Endothelial cell of umbilical vein (primary cell): ENCODE data around the gene DHX35. TPM values are rescaled to one million over a fixed set of nuclear protein-coding genes. Genes with fewer than 3 reads are reported as not detected.

Experiments
- BruUV-seq: library from RNA; stranded (reverse); fragments of 400-500 nt; replicated peaks from 2 replicates; lab custom pipeline; 2021; lab: Mats Ljungman, UMichigan
- CTCF ChIA-PET: fragments of 300-600, 350-600 bp; sonication (Branson Sonifier 250); formaldehyde crosslinking; loops from one replicate; lab custom pipeline; 2021; ENCODE audit warnings: antibody characterized with exemption, inconsistent platforms; lab: Charles Lee
- POLR2A ChIA-PET: fragments of 300-600, 350-600 bp; sonication (Branson Sonifier 250); formaldehyde crosslinking; loops from one replicate; lab custom pipeline; 2021; ENCODE audit warnings: antibody characterized with exemption, inconsistent platforms; lab: Charles Lee
- DNase-seq: peaks from one replicate; pipeline ENCODE4 v3.0.0-alpha.2; 2011; ENCODE audit warnings: low read depth, low spot score
- FAIRE-seq: peaks from 2 replicates; lab custom pipeline; 2011; peaks lifted over from hg19 to GRCh38; lab: Jason Lieb, UNC
- H2AFZ ChIP-seq: 2 replicates; pipeline ENCODE4 v1.6.0; 2012; ENCODE audit warnings: low read depth, low read length, control low read depth, inconsistent platforms
- H3K27ac ChIP-seq: 2 replicates; pipeline ENCODE4 v1.5.1; 2011; ENCODE audit warnings: low read depth, mild to moderate bottlenecking, control low read depth, low read length, moderate library complexity; ENCODE audit not compliant: insufficient read depth
- H3K27me3 ChIP-seq, 2 experiments: 2 replicates each; pipeline versions ENCODE4 v1.6.0 to v1.6.1; 2011; ENCODE audit warnings: low read length in 2 of 2, mixed read lengths in 1 of 2; ENCODE audit not compliant: control insufficient read depth in 2 of 2, insufficient read depth in 2 of 2
- H3K36me3 ChIP-seq, 2 experiments: 2 replicates in 1 of 2; 3 replicates in 1 of 2; pipeline ENCODE4 v1.5.1; 2011; ENCODE audit warnings: low read length in 2 of 2, mild to moderate bottlenecking in 1 of 2, moderate library complexity in 1 of 2; ENCODE audit not compliant: control insufficient read depth in 2 of 2, insufficient read depth in 2 of 2; ENCODE audit errors: extremely low read depth in 1 of 2
- H3K4me1 ChIP-seq: 3 replicates; pipeline ENCODE4 v1.5.1; 2011; ENCODE audit warnings: mild to moderate bottlenecking, low read length; ENCODE audit not compliant: control insufficient read depth, insufficient read depth; ENCODE audit errors: extremely low read depth
- H3K4me2 ChIP-seq: 2 replicates; pipeline ENCODE4 v1.6.1; 2011; ENCODE audit warnings: low read length, control low read depth, mixed read lengths; ENCODE audit not compliant: insufficient read depth
- H3K4me3 ChIP-seq, 3 experiments: fragments of 200-600 bp in 1 of 3; sonication (generic), shearing (Covaris generic) in 1 of 3; replicated peaks in 1 of 3; 2 replicates each; pipeline ENCODE4 v1.5.1; 2011 to 2016; ENCODE audit warnings: control low read depth in 3 of 3, low read length in 3 of 3, mild to moderate bottlenecking in 2 of 3, inconsistent platforms in 1 of 3, low read depth in 1 of 3, moderate library complexity in 1 of 3; ENCODE audit not compliant: insufficient read depth in 1 of 3
- H3K79me2 ChIP-seq: 2 replicates; pipeline ENCODE4 v1.6.0; 2012; ENCODE audit warnings: low read length, inconsistent platforms; ENCODE audit not compliant: control insufficient read depth, insufficient read depth
- H3K9ac ChIP-seq: replicated peaks from 2 replicates; pipeline ENCODE3; 2011; ENCODE audit warnings: low read length, control low read depth; ENCODE audit not compliant: insufficient read depth; ENCODE audit errors: extremely low read depth
- H3K9me1 ChIP-seq: replicated peaks from 3 replicates; pipeline ENCODE4 v1.6.0; 2011; ENCODE audit warnings: mild to moderate bottlenecking, low read length; ENCODE audit not compliant: control insufficient read depth, insufficient read depth; ENCODE audit errors: extremely low read depth
- H3K9me3 ChIP-seq: replicated peaks from 2 replicates; pipeline ENCODE4 v1.5.1; 2012; ENCODE audit warnings: low read length, inconsistent platforms; ENCODE audit not compliant: control insufficient read depth, insufficient read depth
- H4K20me1 ChIP-seq: replicated peaks from 2 replicates; pipeline ENCODE3; 2011; ENCODE audit warnings: mild to moderate bottlenecking, low read length; ENCODE audit not compliant: control insufficient read depth, insufficient read depth; ENCODE audit errors: extremely low read depth
- CTCF ChIP-seq, 2 donors: IDR thresholded peaks; 1 replicate in 1 of 2; 2 replicates in 1 of 2; pipeline ENCODE4 v1.5.1; 2011; ENCODE audit warnings: low read length in 2 of 2, mild to moderate bottlenecking in 2 of 2, moderate library complexity in 2 of 2, control low read depth in 1 of 2, inconsistent platforms in 1 of 2, low read depth in 1 of 2; ENCODE audit not compliant: insufficient read depth in 1 of 2; ENCODE audit errors: extremely low read depth in 1 of 2
- EZH2 ChIP-seq: IDR thresholded peaks from 2 replicates; pipeline ENCODE4 v1.6.1; 2012; ENCODE audit warnings: borderline replicate concordance, low read depth, mild to moderate bottlenecking, moderate library complexity, low read length, inconsistent platforms; ENCODE audit not compliant: severe bottlenecking
- FOS ChIP-seq: IDR thresholded peaks from 2 replicates; pipeline ENCODE4 v1.6.1; 2011; ENCODE audit warnings: mild to moderate bottlenecking, low read length, moderate library complexity, borderline replicate concordance; ENCODE audit not compliant: insufficient read depth
- GATA2 ChIP-seq: IDR thresholded peaks from 2 replicates; pipeline ENCODE4 v1.7.0; 2011; ENCODE audit warnings: low read depth, mild to moderate bottlenecking, moderate library complexity, mixed read lengths, low read length; ENCODE audit not compliant: insufficient read length, insufficient read depth
- MAX ChIP-seq: IDR thresholded peaks from 2 replicates; pipeline ENCODE4 v1.6.1; 2011; ENCODE audit not compliant: insufficient read depth, insufficient read length
- MYC ChIP-seq: IDR thresholded peaks from one replicate; pipeline ENCODE4 v1.6.1; 2011; ENCODE audit warnings: mild to moderate bottlenecking, low read depth, low read length
- POLR2AphosphoS5 ChIP-seq: IDR thresholded peaks from 2 replicates; pipeline ENCODE4 v1.6.1; 2012; ENCODE audit warnings: low read depth, mild to moderate bottlenecking, control low read depth, low read length, moderate library complexity; ENCODE audit not compliant: insufficient read depth
- dilution Hi-C: fragments of 300-500 bp; cut with MboI; formaldehyde crosslinking; loops from one replicate; pipeline ENCODE4 v1.15.0; 2019; ENCODE audit warnings: low sequenced_read_pairs; ENCODE audit not compliant: extremely low pct_ligation_motif_present
- intact Hi-C: fragments of 100-400 bp; cut with micrococcal nuclease; formaldehyde crosslinking; loops from one replicate; pipeline ENCODE4 v1.10.0; 2022
- polyA plus RNA-seq, 4 experiments: library from polyadenylated mRNA; depleted of rRNA in 3 of 4; stranded (reverse) in 3 of 4; unstranded in 1 of 4; fragments of >200 nt; gene quantifications; 2 replicates each; pipeline versions ENCODE4 v1.2.1 to v1.2.3, GENCODE V29; 2011 to 2012; ENCODE audit warnings: missing spikeins in 1 of 4
- total RNA-seq: library from RNA; stranded (reverse); gene quantifications from 2 replicates; pipeline ENCODE4 v1.2.3, GENCODE V29; 2021

The DHX35 gene
- total and polyA plus RNA-seq, 2 donors (not counting 3 experiments of a cell fraction or from before 2014, with no cell fraction given) = 10.0 to 13.0 TPM

GRCh38 chr20:38985060-38985459 lies 22.9 kb downstream of the DHX35 start:
- H3K27me3 ChIP-seq = no peaks in the 10 kb centered on the region
- DNase-seq (no peak), FAIRE-seq (no peak)
- H3K4me2 ChIP-seq = peak overlapping the region; percentile 52
- peaks cover 2 to 3% of the 10 kb centered on the region in 2 experiments for H3K36me3 ChIP-seq
- POLR2A ChIA-PET = no interaction called here
- peak overlapping the region; percentile 15 for H3K27ac ChIP-seq
- peaks cover 6% of the 10 kb centered on the region for H3K79me2 ChIP-seq
- dilution Hi-C loops (no loop called here), intact Hi-C loops (no loop called here)
- no peaks in the 10 kb centered on the region for H4K20me1 ChIP-seq
- TF ChIP-seq CTCF (IDR thresholded peaks at IDR 0.05; ENCODE audit: extremely low read depth in 1 of 2, insufficient read depth in 1 of 2, low read depth in 1 of 2, low read length in 2 of 2) (no peak), EZH2 (no peak), FOS (no peak)
- no TSS peak for BruUV-seq
- peaks cover 16% of the 10 kb centered on the region for H3K4me1 ChIP-seq
- H3K4me3 ChIP-seq = no peak overlapping the region
- H3K9me3 ChIP-seq = no peaks in the 10 kb centered on the region
- H2AFZ ChIP-seq = no peak overlapping the region
- H3K9ac ChIP-seq = no peak overlapping the region
- H3K9me1 ChIP-seq = no peaks in the 10 kb centered on the region
- CTCF ChIA-PET = interaction anchor here (0.9 to 2.7 kb wide), 7 partner anchors 9 to 59 kb away, joined by 3 to 10 read pairs (median 4); partner anchors contain the start of genes DHX35 and FAM83D

GRCh38 chr20:38985603-38986170 lies 23.5 kb downstream of the DHX35 start:
- Histone ChIP-seq H3K9me3 (no peaks in the 10 kb centered on the region), H2AFZ (no peak overlapping the region), H3K4me2 (peak overlapping the region; percentile 52), H4K20me1 (no peaks in the 10 kb centered on the region), H3K4me3 (peak overlapping the region in 1 of 3 experiments; percentile 8), H3K36me3 (peaks cover 2 to 3% of the 10 kb centered on the region in 2 experiments), H3K27ac (peak overlapping the region; percentile 15), H3K9me1 (no peaks in the 10 kb centered on the region), H3K79me2 (peaks cover 2% of the 10 kb centered on the region), H3K4me1 (peaks cover 16% of the 10 kb centered on the region), H3K27me3 (no peaks in the 10 kb centered on the region), H3K9ac (no peak overlapping the region)
- intact Hi-C loops = no loop called here
- dilution Hi-C loops = no loop called here
- DNase-seq (peak; percentile 38), FAIRE-seq (peak; percentile 40)
- TF ChIP-seq EZH2 (no peak), MYC (no peak), FOS (peak; percentile 57), POLR2AphosphoS5 (no peak), MAX (no peak), GATA2 (no peak)
- no TSS peak for BruUV-seq
- POLR2A ChIA-PET = no interaction called here
- CTCF ChIA-PET = interaction anchor here (0.9 to 2.7 kb wide), 7 partner anchors 8 to 60 kb away, joined by 3 to 10 read pairs (median 4); partner anchors contain the start of genes DHX35 and FAM83D
